ENCODE data around the gene WAPL. TPM values are rescaled to one million over a fixed set of nuclear protein-coding genes. Genes with fewer than 3 reads are reported as not detected.

Gene WAPL
- total and polyA plus RNA-seq, 9 of the 15 experiments (the other 6 are each of a cell fraction or from before 2014, with no cell fraction given) = 14.3 to 36.4 (median 25.3) TPM

- H3K9me3 ChIP-seq (replicated peaks; ENCODE audit: control insufficient read depth, insufficient read depth, low read depth, low read length) = no peaks in the 10 kb centered on the region
- no peak overlapping the region for H3K9ac ChIP-seq (ENCODE audit: insufficient read depth in 1 of 2, low read depth in 2 of 2, low read length in 2 of 2)
- in situ Hi-C loops (cut with MboI) (no loop called here), intact Hi-C loops (cut with micrococcal nuclease) (no loop called here)
- peaks cover 85% of the 10 kb centered on the region for H3K36me3 ChIP-seq (ENCODE audit: control insufficient read depth, insufficient read depth, low read length)
- H3K27ac ChIP-seq (ENCODE audit: extremely low read depth, low read depth, low read length) = no peak overlapping the region
- no peaks in the 10 kb centered on the region for H3K4me1 ChIP-seq (replicated peaks in 1 of 2; ENCODE audit: control insufficient read depth in 2 of 2, insufficient read depth in 2 of 2, low read length in 2 of 2)
- ChIA-PET POLR2A (no interaction called here), CTCF (ENCODE audit: low intra/inter-chr PET ratio) (no interaction called here)
- H3K4me3 ChIP-seq = no peak overlapping the region
- no peak overlapping the region for H2AFZ ChIP-seq (ENCODE audit: low read depth, low read length)
- 67% methylated on average over 1 of the region's 1 CpG for WGBS (ENCODE audit: insufficient coverage, low coverage, missing lambda C conversion rate)
- no peak overlapping the region for H3K4me2 ChIP-seq (ENCODE audit: insufficient read depth, low read length)
- no peaks in the 10 kb centered on the region for H3K79me2 ChIP-seq (ENCODE audit: control insufficient read depth, insufficient read depth, low read length)
- FAIRE-seq = no peak
- TF ChIP-seq, protein P1, sequence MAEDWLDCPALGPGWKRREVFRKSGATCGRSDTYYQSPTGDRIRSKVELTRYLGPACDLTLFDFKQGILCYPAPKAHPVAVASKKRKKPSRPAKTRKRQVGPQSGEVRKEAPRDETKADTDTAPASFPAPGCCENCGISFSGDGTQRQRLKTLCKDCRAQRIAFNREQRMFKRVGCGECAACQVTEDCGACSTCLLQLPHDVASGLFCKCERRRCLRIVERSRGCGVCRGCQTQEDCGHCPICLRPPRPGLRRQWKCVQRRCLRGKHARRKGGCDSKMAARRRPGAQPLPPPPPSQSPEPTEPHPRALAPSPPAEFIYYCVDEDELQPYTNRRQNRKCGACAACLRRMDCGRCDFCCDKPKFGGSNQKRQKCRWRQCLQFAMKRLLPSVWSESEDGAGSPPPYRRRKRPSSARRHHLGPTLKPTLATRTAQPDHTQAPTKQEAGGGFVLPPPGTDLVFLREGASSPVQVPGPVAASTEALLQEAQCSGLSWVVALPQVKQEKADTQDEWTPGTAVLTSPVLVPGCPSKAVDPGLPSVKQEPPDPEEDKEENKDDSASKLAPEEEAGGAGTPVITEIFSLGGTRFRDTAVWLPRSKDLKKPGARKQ (CRISPR knock-in tag; IDR thresholded peaks at IDR 0.05) = no peak
- TF ChIP-seq ATF3 (IDR thresholded peaks at IDR 0.05) = 0 out of 2 replicates have a peak, but pooled peaks have one; percentile 8
- TF ChIP-seq ATF3 (CRISPR knock-in tag; conservative IDR thresholded peaks at IDR 0.05) = no peak
- no peak for ATAC-seq
- no peaks in the 10 kb centered on the region for H3K27me3 ChIP-seq (ENCODE audit: control insufficient read depth in 2 of 2, insufficient read depth in 2 of 2, low read length in 2 of 2)
- BruUV-seq (replicated peaks) = no TSS peak
- DNase-seq (ENCODE audit: extremely low read depth in 1 of 4, low spot score in 3 of 4) = no peak
- no peaks in the 10 kb centered on the region for H3K9me1 ChIP-seq (ENCODE audit: control insufficient read depth, insufficient read depth, low read length)
- H4K20me1 ChIP-seq (replicated peaks; ENCODE audit: control insufficient read depth, insufficient read depth, low read length) = no peaks in the 10 kb centered on the region
These were observed 75.2 kb downstream of the WAPL start for GRCh38 chr10:86446440-86446839.

DNA sequence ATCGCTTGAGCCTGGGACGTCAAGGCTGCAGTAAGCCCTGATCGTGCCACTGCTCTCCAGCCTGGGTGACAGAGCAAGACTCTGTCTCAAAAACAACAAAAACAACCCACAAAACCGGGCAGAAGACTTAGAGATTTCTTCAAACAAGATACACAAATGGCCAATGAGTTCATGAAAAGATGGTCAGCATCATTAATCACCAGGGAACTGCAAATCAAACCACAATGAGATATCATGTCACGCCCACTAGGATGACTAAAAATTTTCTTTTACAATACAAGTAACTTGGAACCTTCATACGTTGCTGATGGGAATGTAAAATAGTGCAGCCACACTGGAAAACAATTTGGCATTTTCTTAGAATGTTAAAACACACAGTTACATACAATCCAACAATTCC is 77.7 kb downstream of the WAPL start:
- FAIRE-seq (no peak), DNase-seq (ENCODE audit: extremely low read depth in 1 of 4, low spot score in 3 of 4) (no peak), ATAC-seq (no peak)
- intact Hi-C loops (cut with micrococcal nuclease) (no loop called here), in situ Hi-C loops (cut with MboI) (no loop called here)
- Histone ChIP-seq H4K20me1 (replicated peaks; ENCODE audit: control insufficient read depth, insufficient read depth, low read length) (no peaks in the 10 kb centered on the region), H3K36me3 (ENCODE audit: control insufficient read depth, insufficient read depth, low read length) (peaks cover 80% of the 10 kb centered on the region), H3K9ac (ENCODE audit: insufficient read depth in 1 of 2, low read depth in 2 of 2, low read length in 2 of 2) (no peak overlapping the region), H3K4me2 (ENCODE audit: insufficient read depth, low read length) (no peak overlapping the region), H3K27me3 (ENCODE audit: control insufficient read depth in 2 of 2, insufficient read depth in 2 of 2, low read length in 2 of 2) (no peaks in the 10 kb centered on the region), H3K4me3 (no peak overlapping the region), H2AFZ (ENCODE audit: low read depth, low read length) (no peak overlapping the region), H3K9me1 (ENCODE audit: control insufficient read depth, insufficient read depth, low read length) (no peaks in the 10 kb centered on the region), H3K79me2 (ENCODE audit: control insufficient read depth, insufficient read depth, low read length) (no peaks in the 10 kb centered on the region), H3K4me1 (replicated peaks in 1 of 2; ENCODE audit: control insufficient read depth in 2 of 2, insufficient read depth in 2 of 2, low read length in 2 of 2) (no peaks in the 10 kb centered on the region), H3K9me3 (replicated peaks; ENCODE audit: control insufficient read depth, insufficient read depth, low read depth, low read length) (no peaks in the 10 kb centered on the region), H3K27ac (ENCODE audit: extremely low read depth, low read depth, low read length) (no peak overlapping the region)
- ChIA-PET POLR2A (no interaction called here), CTCF (ENCODE audit: low intra/inter-chr PET ratio) (no interaction called here)
- BruUV-seq (replicated peaks) = no TSS peak
- 86% methylated on average over 5 of the region's 6 CpGs for WGBS (ENCODE audit: insufficient coverage, low coverage, missing lambda C conversion rate)
- TF ChIP-seq ZNF212 (CRISPR knock-in tag; IDR thresholded peaks at IDR 0.05) = no peak
- TF ChIP-seq PRMT5 (CRISPR knock-in tag; IDR thresholded peaks at IDR 0.05) = no peak
- TF ChIP-seq GMEB1 (CRISPR knock-in tag; IDR thresholded peaks at IDR 0.05) = no peak
- no peak for TF ChIP-seq CEBPB (tag; IDR thresholded peaks at IDR 0.05)
- no peak for TF ChIP-seq ZNF224 (CRISPR knock-in tag; IDR thresholded peaks at IDR 0.05)
- TF ChIP-seq, protein P2, sequence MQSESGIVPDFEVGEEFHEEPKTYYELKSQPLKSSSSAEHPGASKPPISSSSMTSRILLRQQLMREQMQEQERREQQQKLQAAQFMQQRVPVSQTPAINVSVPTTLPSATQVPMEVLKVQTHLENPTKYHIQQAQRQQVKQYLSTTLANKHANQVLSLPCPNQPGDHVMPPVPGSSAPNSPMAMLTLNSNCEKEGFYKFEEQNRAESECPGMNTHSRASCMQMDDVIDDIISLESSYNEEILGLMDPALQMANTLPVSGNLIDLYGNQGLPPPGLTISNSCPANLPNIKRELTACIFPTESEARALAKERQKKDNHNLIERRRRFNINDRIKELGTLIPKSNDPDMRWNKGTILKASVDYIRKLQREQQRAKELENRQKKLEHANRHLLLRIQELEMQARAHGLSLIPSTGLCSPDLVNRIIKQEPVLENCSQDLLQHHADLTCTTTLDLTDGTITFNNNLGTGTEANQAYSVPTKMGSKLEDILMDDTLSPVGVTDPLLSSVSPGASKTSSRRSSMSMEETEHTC (IDR thresholded peaks at IDR 0.05) = no peak
- no peak for TF ChIP-seq NUFIP1 (IDR thresholded peaks at IDR 0.05; ENCODE audit: partially characterized antibody)
- TF ChIP-seq BCL6 (CRISPR knock-in tag; IDR thresholded peaks at IDR 0.05) = no peak
- TF ChIP-seq PHTF2 (CRISPR knock-in tag; IDR thresholded peaks at IDR 0.05) = no peak

Measured in K562 (cell line).